Measurements from ENCODE around the gene CPM.

GRCh38 chr12:68893201-68893600 lies 39.8 kb downstream of the CPM start:
- TF ChIP-seq CSDC2 (CRISPR knock-in tag; IDR thresholded peaks at IDR 0.05) = no peak
- no peak for TF ChIP-seq ESRRG (CRISPR knock-in tag; IDR thresholded peaks at IDR 0.05)
- TF ChIP-seq ZFP3 (CRISPR knock-in tag; IDR thresholded peaks at IDR 0.05) = no peak
- no peak for TF ChIP-seq ISL1 (CRISPR knock-in tag; IDR thresholded peaks at IDR 0.05)
- no peak for TF ChIP-seq PPARA (CRISPR knock-in tag; IDR thresholded peaks at IDR 0.05; ENCODE audit: borderline replicate concordance)
